ENCODE measurements around the gene OR10H1.

OR10H1 gene

DNA sequence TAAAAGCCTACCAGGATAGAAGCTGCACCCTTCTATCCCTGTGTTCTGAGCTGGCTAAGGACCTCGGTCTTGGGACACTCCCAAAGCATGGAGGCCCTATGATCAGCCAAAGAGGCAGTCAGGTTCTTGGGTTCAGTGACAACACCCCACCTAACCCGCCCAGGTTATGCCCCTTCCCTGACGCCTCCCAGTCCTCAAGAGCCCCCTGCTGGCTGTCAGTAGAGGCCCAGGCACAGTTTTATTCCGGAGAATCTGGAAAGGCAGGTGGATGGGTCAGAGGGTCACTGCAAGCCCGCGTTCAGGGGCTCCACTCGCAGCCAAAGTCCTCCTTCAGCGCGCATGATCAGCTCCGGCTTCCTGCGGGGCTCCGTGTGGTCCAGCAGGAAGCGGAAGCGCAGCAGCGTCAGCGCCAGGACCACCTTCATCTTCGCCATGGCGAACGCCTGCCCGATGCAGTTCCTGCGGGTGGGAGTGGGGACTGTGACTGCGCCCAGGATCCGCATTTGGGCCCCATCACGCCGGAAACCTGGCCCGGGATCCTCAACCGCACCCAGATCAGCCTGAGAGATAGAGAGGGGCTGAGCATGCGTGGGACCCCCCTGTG is 55.4 kb downstream of the OR10H1 start:
- DNase-seq, result no peak

GRCh38 chr19:15758379-15758778 is 57.1 kb downstream of the OR10H1 start:
- no peak for DNase-seq

Measured in NCI-H774 (cell line).